ENCODE results near the gene ARHGAP24. TPM values are rescaled to one million over a fixed set of nuclear protein-coding genes. Genes with fewer than 3 reads are reported as not detected.
A peak's percentile ranks its signal among the peaks of the same experiment; 100 is the strongest.

Gene ARHGAP24
- 40.0 and 65.1 TPM in 2 replicates for total RNA-seq (2014; rRNA removed; shearing (Covaris generic); ENCODE audit: low replicate concordance)

- Histone ChIP-seq H4K20me1 (ENCODE audit: insufficient read depth, low read depth, low read length) (no peaks in the 10 kb centered on the region), H3K9ac (ENCODE audit: low read length) (peak within 1 kb of the TSS; percentile 71), H3K36me3 (ENCODE audit: insufficient read depth, low read length) (no peaks in the 10 kb centered on the region), H3K79me2 (ENCODE audit: low read length) (peaks cover 41% of the 10 kb centered on the region), H3K4me1 (ENCODE audit: low read length) (peaks cover 29% of the 10 kb centered on the region), H3K27me3 (ENCODE audit: low read length) (no peaks in the 10 kb centered on the region), H3K4me3 (ENCODE audit: low read length) (peak within 1 kb of the TSS; percentile 66), H3K9me3 (ENCODE audit: low read length) (no peaks in the 10 kb centered on the region), H2AFZ (ENCODE audit: low read length) (peak within 1 kb of the TSS; percentile 44; the same call in 1 of the 2 replicates), H3K4me2 (ENCODE audit: low read depth, low read length, poor library complexity, severe bottlenecking) (peak within 1 kb of the TSS; percentile 73), H3K9me2 (replicated peaks; ENCODE audit: insufficient read depth, low read length) (no peaks in the 10 kb centered on the region), H3K27ac (ENCODE audit: low read length) (peak within 1 kb of the TSS; percentile 78)
- peak; percentile 94 for DNase-seq
Measured at GRCh38 chr4:85474818-85475630, at the start of gene ARHGAP24. Gene ARHGAP24, plus strand, starts transcription at chr4:85475150.

DNA sequence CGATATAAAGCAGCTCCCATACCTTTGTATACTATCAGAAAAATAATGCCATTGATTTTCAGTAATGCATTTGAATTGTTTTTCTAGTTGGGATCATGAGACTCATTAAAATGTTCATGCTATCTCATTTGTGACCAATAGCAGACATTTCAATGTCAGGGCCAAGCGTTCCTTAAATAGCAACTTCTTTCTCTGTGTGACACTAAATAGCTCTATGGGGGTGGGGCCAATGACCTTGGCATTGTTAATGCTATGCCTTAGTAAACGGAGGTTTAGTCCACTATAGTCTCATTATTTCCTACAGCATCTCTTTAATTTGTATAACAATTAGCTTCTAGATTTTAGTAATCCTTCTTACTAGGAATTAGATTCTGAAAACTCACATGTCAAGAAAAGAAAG lies 48.6 kb upstream of the ARHGAP24 start:
- no peak overlapping the region for H3K4me3 ChIP-seq (ENCODE audit: low read length)
- H3K27ac ChIP-seq (ENCODE audit: low read length), result no peak overlapping the region
- peaks cover 6% of the 10 kb centered on the region for H3K4me1 ChIP-seq (ENCODE audit: low read length)
- H3K4me2 ChIP-seq (ENCODE audit: low read depth, low read length, poor library complexity, severe bottlenecking), result no peak overlapping the region
- H3K79me2 ChIP-seq (ENCODE audit: low read length), result no peaks in the 10 kb centered on the region
- H2AFZ ChIP-seq (ENCODE audit: low read length), result no peak overlapping the region
- H3K36me3 ChIP-seq (ENCODE audit: insufficient read depth, low read length), result no peaks in the 10 kb centered on the region
- no peaks in the 10 kb centered on the region for H3K9me3 ChIP-seq (ENCODE audit: low read length)
- no peaks in the 10 kb centered on the region for H3K27me3 ChIP-seq (ENCODE audit: low read length)
- no peaks in the 10 kb centered on the region for H3K9me2 ChIP-seq (replicated peaks; ENCODE audit: insufficient read depth, low read length)
- H4K20me1 ChIP-seq (ENCODE audit: insufficient read depth, low read depth, low read length), result no peaks in the 10 kb centered on the region
- no peak overlapping the region for H3K9ac ChIP-seq (ENCODE audit: low read length)
- no peak for DNase-seq

DNA sequence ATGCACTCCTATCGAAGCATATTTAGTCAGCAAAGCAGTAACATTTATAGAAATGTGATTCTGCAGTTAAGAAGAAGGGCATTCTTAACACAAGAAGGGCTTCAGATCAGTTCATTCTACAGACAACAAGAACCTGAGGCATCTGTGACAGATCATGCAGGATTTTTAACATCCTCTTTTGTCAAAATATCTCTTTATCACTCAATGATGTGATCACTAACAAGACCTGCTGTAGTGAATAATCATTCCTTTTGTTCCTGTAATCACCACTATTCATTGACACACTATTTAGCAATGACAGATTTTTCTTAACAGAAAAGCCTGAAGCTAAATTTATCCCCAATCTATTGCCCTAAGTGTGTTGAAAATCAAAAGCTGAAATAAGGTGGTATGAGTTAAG lies 47.8 kb upstream of the ARHGAP24 start:
- no peak overlapping the region for H3K4me2 ChIP-seq (ENCODE audit: low read depth, low read length, poor library complexity, severe bottlenecking)
- no peaks in the 10 kb centered on the region for H3K9me2 ChIP-seq (replicated peaks; ENCODE audit: insufficient read depth, low read length)
- H3K79me2 ChIP-seq (ENCODE audit: low read length), result no peaks in the 10 kb centered on the region
- H3K27me3 ChIP-seq (ENCODE audit: low read length), result no peaks in the 10 kb centered on the region
- H3K27ac ChIP-seq (ENCODE audit: low read length), result no peak overlapping the region
- no peak overlapping the region for H2AFZ ChIP-seq (ENCODE audit: low read length)
- no peak for DNase-seq
- no peaks in the 10 kb centered on the region for H4K20me1 ChIP-seq (ENCODE audit: insufficient read depth, low read depth, low read length)
- H3K4me3 ChIP-seq (ENCODE audit: low read length), result no peak overlapping the region
- peaks cover 6% of the 10 kb centered on the region for H3K4me1 ChIP-seq (ENCODE audit: low read length)
- H3K9ac ChIP-seq (ENCODE audit: low read length), result no peak overlapping the region
- H3K36me3 ChIP-seq (ENCODE audit: insufficient read depth, low read length), result no peaks in the 10 kb centered on the region
- H3K9me3 ChIP-seq (ENCODE audit: low read length), result no peaks in the 10 kb centered on the region

- no peak for DNase-seq
- H3K79me2 ChIP-seq (ENCODE audit: low read length), result no peaks in the 10 kb centered on the region
- H3K4me3 ChIP-seq (ENCODE audit: low read length), result no peak overlapping the region
- H2AFZ ChIP-seq (ENCODE audit: low read length), result no peak overlapping the region
- H3K27ac ChIP-seq (ENCODE audit: low read length), result no peak overlapping the region
- no peaks in the 10 kb centered on the region for H3K9me2 ChIP-seq (replicated peaks; ENCODE audit: insufficient read depth, low read length)
- H4K20me1 ChIP-seq (ENCODE audit: insufficient read depth, low read depth, low read length), result no peaks in the 10 kb centered on the region
- no peak overlapping the region for H3K9ac ChIP-seq (ENCODE audit: low read length)
- H3K27me3 ChIP-seq (ENCODE audit: low read length), result no peaks in the 10 kb centered on the region
- H3K4me1 ChIP-seq (ENCODE audit: low read length), result no peaks in the 10 kb centered on the region
- no peak overlapping the region for H3K4me2 ChIP-seq (ENCODE audit: low read depth, low read length, poor library complexity, severe bottlenecking)
- H3K36me3 ChIP-seq (ENCODE audit: insufficient read depth, low read length), result no peaks in the 10 kb centered on the region
- no peaks in the 10 kb centered on the region for H3K9me3 ChIP-seq (ENCODE audit: low read length)
Measured at GRCh38 chr4:85430226-85430625, 44.7 kb upstream of the ARHGAP24 start.

DNA sequence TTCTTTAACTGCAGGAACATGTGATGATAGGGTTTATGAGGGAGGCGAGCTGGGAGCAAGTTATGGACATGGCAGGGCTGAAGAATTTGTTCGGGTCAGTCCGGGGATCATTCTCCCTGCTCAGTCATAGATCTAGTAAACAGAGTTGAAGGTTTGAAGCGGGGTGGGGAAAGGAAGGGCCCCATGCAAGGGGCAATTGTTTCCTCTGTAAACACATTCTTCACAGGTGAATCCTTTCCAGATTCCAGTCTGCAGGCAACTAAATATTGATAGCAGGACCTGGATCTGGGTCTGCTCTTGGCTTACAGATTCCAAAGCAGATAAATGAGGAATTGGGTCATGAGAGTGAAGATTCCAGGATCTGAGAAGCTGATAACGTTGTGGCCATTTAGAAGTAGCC lies 44.3 kb upstream of the ARHGAP24 start:
- DNase-seq, result no peak
- Histone ChIP-seq H3K27me3 (ENCODE audit: low read length) (no peaks in the 10 kb centered on the region), H3K79me2 (ENCODE audit: low read length) (no peaks in the 10 kb centered on the region), H3K4me1 (ENCODE audit: low read length) (no peaks in the 10 kb centered on the region), H3K9me2 (replicated peaks; ENCODE audit: insufficient read depth, low read length) (no peaks in the 10 kb centered on the region), H3K4me3 (ENCODE audit: low read length) (no peak overlapping the region), H3K27ac (ENCODE audit: low read length) (no peak overlapping the region), H2AFZ (ENCODE audit: low read length) (no peak overlapping the region), H3K36me3 (ENCODE audit: insufficient read depth, low read length) (no peaks in the 10 kb centered on the region), H3K9me3 (ENCODE audit: low read length) (no peaks in the 10 kb centered on the region), H4K20me1 (ENCODE audit: insufficient read depth, low read depth, low read length) (no peaks in the 10 kb centered on the region), H3K9ac (ENCODE audit: low read length) (no peak overlapping the region), H3K4me2 (ENCODE audit: low read depth, low read length, poor library complexity, severe bottlenecking) (no peak overlapping the region)

DNA sequence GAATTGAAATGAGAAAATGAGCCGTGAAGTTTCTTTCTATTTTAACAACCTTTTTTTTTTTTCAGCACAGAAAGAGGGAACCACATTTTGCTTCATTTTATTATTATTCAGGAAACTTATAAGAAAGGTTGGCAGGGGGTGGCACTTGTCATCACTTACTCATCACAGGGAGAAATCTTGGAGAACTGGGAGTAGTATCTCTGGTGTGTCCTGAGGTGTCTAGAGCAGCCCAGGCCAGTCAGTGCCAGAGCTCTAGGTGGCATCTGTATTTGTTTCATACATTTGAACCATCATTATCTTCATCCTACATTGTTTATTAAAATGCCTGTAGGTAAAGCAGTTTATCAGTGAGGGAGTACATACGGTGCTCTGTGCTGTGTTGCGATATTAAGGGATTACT lies 43.8 kb upstream of the ARHGAP24 start:
- Histone ChIP-seq H3K27ac (ENCODE audit: low read length) (no peak overlapping the region), H4K20me1 (ENCODE audit: insufficient read depth, low read depth, low read length) (no peaks in the 10 kb centered on the region), H3K27me3 (ENCODE audit: low read length) (no peaks in the 10 kb centered on the region), H3K4me2 (ENCODE audit: low read depth, low read length, poor library complexity, severe bottlenecking) (no peak overlapping the region), H2AFZ (ENCODE audit: low read length) (no peak overlapping the region), H3K36me3 (ENCODE audit: insufficient read depth, low read length) (no peaks in the 10 kb centered on the region), H3K9me2 (replicated peaks; ENCODE audit: insufficient read depth, low read length) (no peaks in the 10 kb centered on the region), H3K79me2 (ENCODE audit: low read length) (no peaks in the 10 kb centered on the region), H3K9ac (ENCODE audit: low read length) (no peak overlapping the region), H3K4me3 (ENCODE audit: low read length) (no peak overlapping the region), H3K4me1 (ENCODE audit: low read length) (no peaks in the 10 kb centered on the region), H3K9me3 (ENCODE audit: low read length) (no peaks in the 10 kb centered on the region)
- DNase-seq, result no peak

DNA sequence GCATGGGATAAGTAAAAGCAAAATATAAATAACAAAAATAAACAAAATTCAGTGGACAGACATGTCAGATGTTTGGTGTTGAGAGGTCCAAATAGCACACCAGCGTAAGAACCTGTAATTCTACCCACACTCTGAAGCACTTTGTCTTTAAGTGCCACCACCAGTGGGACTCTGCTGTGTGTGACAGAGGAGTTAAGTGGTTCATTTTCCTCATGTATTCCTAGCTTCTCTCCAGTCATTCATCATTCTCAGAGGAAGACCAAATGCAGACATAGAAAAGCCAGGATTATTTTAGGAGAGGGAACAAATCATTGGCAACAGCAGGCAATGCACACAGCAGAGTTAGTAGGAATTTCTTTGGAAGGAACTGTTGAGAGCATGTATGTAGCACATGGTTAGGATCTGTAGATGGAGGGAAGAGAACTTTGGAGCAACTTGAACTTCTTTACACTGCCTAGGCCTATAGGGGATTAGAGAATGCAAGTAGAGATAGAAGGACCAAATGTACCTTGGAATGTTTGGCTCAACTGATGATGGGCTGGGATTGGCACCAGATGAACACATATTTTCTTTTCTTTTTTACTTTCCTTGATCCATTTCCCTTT lies 43.0 kb upstream of the ARHGAP24 start:
- no peak for DNase-seq
- Histone ChIP-seq H3K36me3 (ENCODE audit: insufficient read depth, low read length) (no peaks in the 10 kb centered on the region), H3K27me3 (ENCODE audit: low read length) (no peaks in the 10 kb centered on the region), H3K9ac (ENCODE audit: low read length) (no peak overlapping the region), H3K4me3 (ENCODE audit: low read length) (no peak overlapping the region), H3K9me2 (replicated peaks; ENCODE audit: insufficient read depth, low read length) (no peaks in the 10 kb centered on the region), H3K79me2 (ENCODE audit: low read length) (no peaks in the 10 kb centered on the region), H2AFZ (ENCODE audit: low read length) (no peak overlapping the region), H3K4me1 (ENCODE audit: low read length) (no peaks in the 10 kb centered on the region), H3K9me3 (ENCODE audit: low read length) (no peaks in the 10 kb centered on the region), H3K4me2 (ENCODE audit: low read depth, low read length, poor library complexity, severe bottlenecking) (no peak overlapping the region), H3K27ac (ENCODE audit: low read length) (no peak overlapping the region), H4K20me1 (ENCODE audit: insufficient read depth, low read depth, low read length) (no peaks in the 10 kb centered on the region)

GRCh38 chr4:85445050-85445639 lies 29.8 kb upstream of the ARHGAP24 start:
- Histone ChIP-seq H3K9me3 (ENCODE audit: low read length) (no peaks in the 10 kb centered on the region), H3K36me3 (ENCODE audit: insufficient read depth, low read length) (no peaks in the 10 kb centered on the region), H3K4me3 (ENCODE audit: low read length) (no peak overlapping the region), H3K79me2 (ENCODE audit: low read length) (no peaks in the 10 kb centered on the region), H4K20me1 (ENCODE audit: insufficient read depth, low read depth, low read length) (no peaks in the 10 kb centered on the region), H3K4me1 (ENCODE audit: low read length) (peaks cover 19% of the 10 kb centered on the region), H2AFZ (ENCODE audit: low read length) (no peak overlapping the region), H3K9me2 (replicated peaks; ENCODE audit: insufficient read depth, low read length) (no peaks in the 10 kb centered on the region), H3K9ac (ENCODE audit: low read length) (no peak overlapping the region), H3K4me2 (ENCODE audit: low read depth, low read length, poor library complexity, severe bottlenecking) (no peak overlapping the region), H3K27me3 (ENCODE audit: low read length) (no peaks in the 10 kb centered on the region), H3K27ac (ENCODE audit: low read length) (no peak overlapping the region)
- DNase-seq, result no peak

Data from Karpas-422 (cell line).